ENCODE data around the gene PEX10.
A peak's percentile ranks its signal among the peaks of the same experiment; 100 is the strongest.

Gene PEX10

GRCh38 chr1:2422523-2422922 lies 10.2 kb upstream of the PEX10 start:
- H3K9ac ChIP-seq (ENCODE audit: low read depth, low read length) = no peak overlapping the region
- no peaks in the 10 kb centered on the region for H3K36me3 ChIP-seq (ENCODE audit: insufficient read depth, low read length)
- H3K9me3 ChIP-seq (ENCODE audit: control insufficient read depth, insufficient read depth, low read length) = no peaks in the 10 kb centered on the region
- H3K4me1 ChIP-seq (ENCODE audit: insufficient read depth, low read length) = no peaks in the 10 kb centered on the region

- H3K4me1 ChIP-seq (ENCODE audit: insufficient read depth, low read length) = no peaks in the 10 kb centered on the region
- no peaks in the 10 kb centered on the region for H3K9me3 ChIP-seq (ENCODE audit: control insufficient read depth, insufficient read depth, low read length)
- no peaks in the 10 kb centered on the region for H3K36me3 ChIP-seq (ENCODE audit: insufficient read depth, low read length)
- no peak overlapping the region for H3K9ac ChIP-seq (ENCODE audit: low read depth, low read length)
These were observed 7.1 kb upstream of the PEX10 start for GRCh38 chr1:2419416-2419815.

GRCh38 chr1:2418791-2419320 lies 6.5 kb upstream of the PEX10 start:
- no peaks in the 10 kb centered on the region; the same call in 1 of the 2 replicates for H3K4me1 ChIP-seq (ENCODE audit: insufficient read depth, low read length)
- no peaks in the 10 kb centered on the region for H3K36me3 ChIP-seq (ENCODE audit: insufficient read depth, low read length)
- H3K9me3 ChIP-seq (ENCODE audit: control insufficient read depth, insufficient read depth, low read length) = no peaks in the 10 kb centered on the region
- H3K9ac ChIP-seq (ENCODE audit: low read depth, low read length) = no peak overlapping the region

- Histone ChIP-seq H3K9ac (ENCODE audit: low read depth, low read length) (no peak overlapping the region), H3K36me3 (ENCODE audit: insufficient read depth, low read length) (no peaks in the 10 kb centered on the region), H3K9me3 (ENCODE audit: control insufficient read depth, insufficient read depth, low read length) (no peaks in the 10 kb centered on the region), H3K4me1 (ENCODE audit: insufficient read depth, low read length) (no peaks in the 10 kb centered on the region; the same call in 1 of the 2 replicates)
These were observed 5.5 kb upstream of the PEX10 start for GRCh38 chr1:2417833-2418225.

- no peaks in the 10 kb centered on the region for H3K9me3 ChIP-seq (ENCODE audit: control insufficient read depth, insufficient read depth, low read length)
These were observed 4.9 kb upstream of the PEX10 start for GRCh38 chr1:2417083-2417832.

GRCh38 chr1:2416403-2416802 lies 4.0 kb upstream of the PEX10 start:
- H3K9ac ChIP-seq (ENCODE audit: low read depth, low read length) = no peak overlapping the region

More at GRCh38 chr1:2417083-2417832, 4.9 kb upstream of the PEX10 start:
- Histone ChIP-seq H3K9ac (ENCODE audit: low read depth, low read length) (no peak overlapping the region), H3K36me3 (ENCODE audit: insufficient read depth, low read length) (no peaks in the 10 kb centered on the region), H3K4me1 (ENCODE audit: insufficient read depth, low read length) (no peaks in the 10 kb centered on the region; the same call in 1 of the 2 replicates)

GRCh38 chr1:2415801-2416208 lies 3.4 kb upstream of the PEX10 start:
- no peaks in the 10 kb centered on the region; the same call in 1 of the 2 replicates for H3K4me1 ChIP-seq (ENCODE audit: insufficient read depth, low read length)
- H3K36me3 ChIP-seq (ENCODE audit: insufficient read depth, low read length) = no peaks in the 10 kb centered on the region; the same call in 1 of the 2 replicates
- H3K9ac ChIP-seq (ENCODE audit: low read depth, low read length) = no peak overlapping the region
- no peaks in the 10 kb centered on the region for H3K9me3 ChIP-seq (ENCODE audit: control insufficient read depth, insufficient read depth, low read length)

More at GRCh38 chr1:2416403-2416802, 4.0 kb upstream of the PEX10 start:
- Histone ChIP-seq H3K9me3 (ENCODE audit: control insufficient read depth, insufficient read depth, low read length) (no peaks in the 10 kb centered on the region), H3K36me3 (ENCODE audit: insufficient read depth, low read length) (no peaks in the 10 kb centered on the region), H3K4me1 (ENCODE audit: insufficient read depth, low read length) (no peaks in the 10 kb centered on the region; the same call in 1 of the 2 replicates)

- Histone ChIP-seq H3K36me3 (ENCODE audit: insufficient read depth, low read length) (no peaks in the 10 kb centered on the region; the same call in 1 of the 2 replicates), H3K9ac (ENCODE audit: low read depth, low read length) (no peak overlapping the region), H3K4me1 (ENCODE audit: insufficient read depth, low read length) (no peaks in the 10 kb centered on the region; the same call in 1 of the 2 replicates), H3K9me3 (ENCODE audit: control insufficient read depth, insufficient read depth, low read length) (no peaks in the 10 kb centered on the region)
These were observed 3.0 kb upstream of the PEX10 start for GRCh38 chr1:2415337-2415736.

- Histone ChIP-seq H3K9ac (ENCODE audit: low read depth, low read length) (peak overlapping the region; percentile 84; the same call in 1 of the 2 replicates), H3K4me1 (ENCODE audit: insufficient read depth, low read length) (no peaks in the 10 kb centered on the region; the same call in 1 of the 2 replicates), H3K9me3 (ENCODE audit: control insufficient read depth, insufficient read depth, low read length) (no peaks in the 10 kb centered on the region), H3K36me3 (ENCODE audit: insufficient read depth, low read length) (no peaks in the 10 kb centered on the region; the same call in 1 of the 2 replicates)
These were observed 2.1 kb upstream of the PEX10 start for GRCh38 chr1:2414297-2414958.

GRCh38 chr1:2413495-2414296 lies 1.3 kb upstream of the PEX10 start:
- Histone ChIP-seq H3K36me3 (ENCODE audit: insufficient read depth, low read length) (no peaks in the 10 kb centered on the region; the same call in 1 of the 2 replicates), H3K9me3 (ENCODE audit: control insufficient read depth, insufficient read depth, low read length) (no peaks in the 10 kb centered on the region), H3K9ac (ENCODE audit: low read depth, low read length) (peak overlapping the region; percentile 84), H3K4me1 (ENCODE audit: insufficient read depth, low read length) (no peaks in the 10 kb centered on the region; the same call in 1 of the 2 replicates)

- H3K9me3 ChIP-seq (ENCODE audit: control insufficient read depth, insufficient read depth, low read length) = no peaks in the 10 kb centered on the region
- no peaks in the 10 kb centered on the region; the same call in 1 of the 2 replicates for H3K4me1 ChIP-seq (ENCODE audit: insufficient read depth, low read length)
- no peaks in the 10 kb centered on the region; the same call in 1 of the 2 replicates for H3K36me3 ChIP-seq (ENCODE audit: insufficient read depth, low read length)
- H3K9ac ChIP-seq (ENCODE audit: low read depth, low read length) = peak overlapping the region; percentile 84
These were observed 570 bp upstream of the PEX10 start for GRCh38 chr1:2412773-2413494.

GRCh38 chr1:2411801-2412394 lies 466 bp downstream of the PEX10 start:
- H3K9ac ChIP-seq (ENCODE audit: low read depth, low read length) = peak overlapping the region; percentile 80

GRCh38 chr1:2409745-2410144 lies 2.6 kb downstream of the PEX10 start:
- H3K9ac ChIP-seq (ENCODE audit: low read depth, low read length) = no peak overlapping the region
- no peaks in the 10 kb centered on the region; the same call in 1 of the 2 replicates for H3K4me1 ChIP-seq (ENCODE audit: insufficient read depth, low read length)
- H3K9me3 ChIP-seq (ENCODE audit: control insufficient read depth, insufficient read depth, low read length) = no peaks in the 10 kb centered on the region
- H3K36me3 ChIP-seq (ENCODE audit: insufficient read depth, low read length) = peaks cover 9% of the 10 kb centered on the region

More at GRCh38 chr1:2411801-2412394, 466 bp downstream of the PEX10 start:
- H3K36me3 ChIP-seq (ENCODE audit: insufficient read depth, low read length) = no peaks in the 10 kb centered on the region; the same call in 1 of the 2 replicates
- no peaks in the 10 kb centered on the region; the same call in 1 of the 2 replicates for H3K4me1 ChIP-seq (ENCODE audit: insufficient read depth, low read length)
- H3K9me3 ChIP-seq (ENCODE audit: control insufficient read depth, insufficient read depth, low read length) = no peaks in the 10 kb centered on the region
